Suppressor macrophage (primary cell): ENCODE results near the gene PIP4P1.

ENCODE experiments used
- DNase-seq, 4 experiments: peaks; one replicate each; pipeline ENCODE4 v3.0.0-alpha.2; 2020 to 2022

The PIP4P1 gene

DNA sequence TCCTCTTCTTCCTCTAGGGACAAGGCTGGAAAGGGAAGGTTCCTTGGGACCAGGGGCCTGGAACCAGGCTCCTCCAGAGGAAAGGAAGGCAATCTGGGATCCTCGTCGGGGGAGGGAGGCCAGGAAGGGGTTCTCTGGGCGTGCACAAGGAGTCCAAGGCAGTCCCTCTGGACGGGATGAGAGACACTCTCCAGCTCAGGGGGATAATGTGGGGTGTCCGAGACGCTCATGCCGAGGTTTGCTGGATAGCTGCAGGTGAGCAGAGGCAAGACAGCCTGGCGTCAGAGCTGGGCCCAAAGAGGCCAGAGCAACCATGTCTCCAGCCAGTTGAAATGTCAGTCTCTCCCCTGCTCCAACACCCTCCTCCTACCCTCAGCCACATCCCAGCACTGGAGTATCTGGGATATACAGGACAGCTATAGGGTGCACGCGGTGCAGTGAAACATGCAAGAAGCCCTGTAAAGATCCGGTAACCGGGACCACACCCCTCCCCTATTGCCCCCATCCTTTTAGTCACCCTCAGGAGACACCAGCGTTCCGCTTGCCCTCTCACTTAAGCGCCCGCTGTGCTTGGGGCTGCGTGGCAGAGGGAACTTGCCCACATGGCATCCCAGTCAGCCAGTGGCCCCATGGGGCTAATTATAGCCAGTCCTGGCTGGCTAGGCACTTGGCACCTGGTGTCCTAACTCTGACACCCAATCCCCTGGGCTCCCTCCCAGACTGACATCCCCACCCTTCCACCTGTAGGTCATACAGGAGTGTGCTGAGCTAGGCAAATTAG lies 25.5 kb downstream of the PIP4P1 start, which contains the start of gene KLHL33:
TSS of gene KLHL33 (minus strand) at position 585 of the 781 bp plus-strand sequence. CDS start at position 230, 355 bp downstream.
- no peak for DNase-seq

DNA sequence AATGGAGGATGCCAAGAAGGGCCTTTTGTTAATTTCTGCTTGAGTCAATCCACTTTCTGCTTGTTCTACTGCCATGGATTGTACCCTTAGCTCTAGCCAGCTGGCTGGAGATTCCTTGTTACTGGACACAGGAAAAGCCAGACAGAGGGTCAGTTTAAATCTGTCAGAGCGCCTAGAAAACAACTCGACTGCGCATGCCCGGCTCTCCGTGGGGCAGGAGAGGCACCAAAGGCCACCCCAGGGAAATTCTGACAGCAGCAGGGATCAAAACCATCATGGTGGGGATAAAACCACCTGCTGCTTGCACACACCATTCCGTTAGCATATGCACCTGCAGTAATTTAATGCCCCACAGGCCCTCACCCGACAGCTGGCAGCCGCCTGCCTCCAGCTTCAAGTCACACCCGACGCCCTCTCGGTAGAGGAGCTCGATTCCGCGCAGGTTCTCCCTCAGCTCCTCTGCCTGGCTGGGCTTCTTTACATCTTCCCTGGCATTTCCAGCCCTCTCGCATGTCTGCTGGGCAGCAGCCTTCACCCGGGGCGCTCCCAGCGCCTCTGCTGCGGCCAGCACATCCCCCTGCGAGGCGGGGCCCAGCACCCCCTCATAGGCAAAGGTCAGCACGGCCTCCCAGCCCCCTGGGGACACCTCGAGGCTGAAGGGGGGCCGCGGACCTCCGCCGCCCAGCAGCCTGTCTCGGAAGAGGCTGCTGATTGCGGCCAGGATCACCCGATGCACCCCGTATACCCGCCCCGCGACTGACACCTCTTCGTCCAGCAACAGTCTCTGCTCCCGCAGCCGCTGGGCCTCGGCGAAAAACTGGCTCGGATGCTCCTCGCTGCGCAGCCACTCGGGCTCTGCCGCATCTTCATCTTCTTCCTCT lies 26.3 kb downstream of the PIP4P1 start:
- DNase-seq = no peak

DNA sequence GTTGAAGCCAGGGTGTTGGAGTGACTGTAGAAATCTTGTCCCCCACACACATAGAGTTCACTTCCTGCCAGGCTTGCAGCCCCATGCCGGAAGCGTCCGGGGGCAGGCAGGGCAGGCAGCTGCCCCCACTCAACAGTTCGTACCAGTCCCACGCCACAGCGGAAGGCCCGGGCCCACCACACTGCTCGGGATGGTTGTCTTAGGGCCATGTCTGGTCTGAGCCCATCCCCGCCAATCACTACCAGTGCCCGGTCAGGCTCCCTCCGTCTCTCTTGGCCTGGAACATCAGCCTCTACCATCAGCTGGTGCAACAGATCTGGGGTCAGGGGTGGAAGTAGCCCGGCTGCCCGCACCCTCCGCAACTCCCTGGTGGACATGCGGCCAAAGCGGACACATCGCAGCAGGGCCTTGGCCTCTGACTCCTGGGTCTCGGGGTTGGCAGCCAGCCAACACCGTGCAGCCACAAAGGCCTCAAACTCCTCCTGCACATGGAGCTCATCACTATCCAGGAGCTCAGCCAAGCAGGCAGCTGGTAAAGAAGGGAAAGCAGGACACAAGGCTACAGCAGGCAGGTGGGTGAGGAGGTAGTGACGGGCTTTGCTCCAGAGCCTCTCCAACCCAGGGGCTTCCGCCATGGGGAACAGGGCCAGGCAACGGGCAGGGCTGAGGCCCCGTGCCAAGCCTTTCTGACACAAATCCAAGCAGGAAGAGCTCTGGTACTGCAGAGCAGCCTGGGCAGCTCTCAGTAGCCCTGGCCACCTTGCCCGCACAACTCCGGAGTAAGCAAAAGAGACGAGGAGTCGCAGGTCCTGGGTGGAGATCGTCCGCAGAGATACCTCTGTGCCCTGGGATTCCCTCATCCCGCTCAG lies 31.2 kb downstream of the PIP4P1 start:
- peak in 2 of 4 experiments; percentile 24 to 29 for DNase-seq

DNA sequence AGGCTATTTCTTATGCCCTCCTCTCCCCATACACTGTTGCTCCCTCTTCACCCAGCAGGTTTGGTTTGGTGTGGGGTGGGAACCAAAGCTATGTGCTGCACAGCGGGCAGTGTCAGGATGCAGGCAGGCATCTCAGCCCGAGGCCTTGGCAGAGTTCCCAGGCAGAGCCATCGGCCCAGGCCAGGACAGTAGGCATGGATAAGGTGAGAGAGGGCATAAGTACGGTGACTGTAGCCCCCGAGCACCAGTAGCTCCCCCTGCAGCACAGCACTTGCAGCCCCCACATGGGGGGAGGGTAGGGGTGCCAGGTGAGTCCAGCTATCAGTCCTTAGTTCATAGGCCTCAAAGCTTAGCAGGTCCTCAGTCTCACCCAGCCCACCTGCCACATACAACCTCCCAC lies 32.4 kb downstream of the PIP4P1 start:
- DNase-seq = peak in 1 of 4 experiments; percentile 9

DNA sequence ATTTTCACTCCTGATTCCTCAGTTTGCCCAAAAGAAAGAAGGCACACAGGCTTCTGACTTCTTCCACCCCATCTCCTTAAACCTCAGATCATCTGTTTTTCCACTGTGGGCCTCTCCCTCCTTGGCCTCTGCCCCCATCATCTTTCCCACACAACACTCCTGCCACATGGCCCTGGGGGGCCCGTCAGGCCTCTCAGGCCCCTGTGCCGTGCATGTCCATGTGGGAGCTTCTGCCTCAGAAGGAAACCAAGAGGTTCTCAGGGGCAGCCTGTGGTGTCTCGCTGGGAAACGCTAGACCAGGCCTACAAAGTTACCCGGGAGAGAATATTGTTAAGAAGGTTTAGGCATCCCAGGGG lies 33.2 kb downstream of the PIP4P1 start:
- peak in 1 of 4 experiments; percentile 13 for DNase-seq

DNA sequence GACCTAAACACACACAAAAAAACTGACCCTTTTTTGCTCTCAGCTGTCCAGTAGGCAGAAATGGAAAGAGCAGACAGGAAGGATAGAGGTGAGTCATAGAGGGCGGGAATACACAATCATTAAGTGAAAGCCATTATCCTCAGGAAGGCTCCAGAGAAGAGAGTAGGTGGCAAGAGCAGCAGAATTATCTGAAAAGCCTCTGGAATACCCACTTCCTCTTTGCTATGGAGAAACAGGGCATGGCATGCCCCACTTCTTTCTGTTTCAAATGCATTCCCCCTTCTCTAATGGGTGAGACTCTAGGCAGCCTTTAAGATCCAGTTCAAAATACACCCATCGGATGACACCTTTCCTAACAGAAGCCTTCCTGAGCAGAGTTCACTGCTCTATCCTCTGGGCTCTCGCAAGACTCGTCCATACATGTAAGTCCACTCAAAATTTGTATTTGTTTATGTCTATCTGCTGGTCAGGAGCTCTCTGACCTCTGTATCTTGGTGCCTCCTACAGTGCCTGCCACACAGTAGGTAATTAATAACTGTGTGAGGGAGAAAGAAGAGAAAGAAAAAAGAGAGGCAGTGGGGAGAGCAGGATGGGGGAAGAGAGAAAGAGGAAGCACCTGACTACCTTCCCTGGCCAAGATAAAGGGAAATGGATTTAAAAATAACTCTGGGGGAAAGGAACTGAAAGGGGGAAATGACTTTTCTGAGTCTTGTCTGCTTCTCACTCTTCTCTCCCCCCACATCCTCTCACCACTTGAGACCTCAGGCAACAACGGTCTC lies 33.8 kb downstream of the PIP4P1 start:
- DNase-seq = peak; percentile 72 to 91 (median 82)

DNA sequence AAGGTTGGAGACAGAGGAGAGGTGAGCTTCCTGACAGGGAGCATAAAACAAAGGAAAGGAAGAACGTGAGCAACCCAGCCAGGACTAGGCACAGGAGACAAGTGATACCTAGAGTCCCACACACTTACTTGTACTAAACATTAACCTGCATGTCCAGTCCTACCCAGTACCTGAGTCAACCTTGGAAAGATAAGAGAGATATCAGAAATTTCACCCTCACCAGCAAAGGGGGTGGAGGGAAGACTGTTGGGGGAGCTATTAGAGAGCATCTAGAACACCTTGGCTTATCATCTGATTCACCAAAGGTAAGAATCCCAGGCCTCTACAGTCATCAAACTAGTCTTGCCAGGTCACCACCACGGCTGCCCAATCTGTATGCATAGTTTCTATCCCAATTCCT lies 36.4 kb downstream of the PIP4P1 start:
- DNase-seq = no peak

DNA sequence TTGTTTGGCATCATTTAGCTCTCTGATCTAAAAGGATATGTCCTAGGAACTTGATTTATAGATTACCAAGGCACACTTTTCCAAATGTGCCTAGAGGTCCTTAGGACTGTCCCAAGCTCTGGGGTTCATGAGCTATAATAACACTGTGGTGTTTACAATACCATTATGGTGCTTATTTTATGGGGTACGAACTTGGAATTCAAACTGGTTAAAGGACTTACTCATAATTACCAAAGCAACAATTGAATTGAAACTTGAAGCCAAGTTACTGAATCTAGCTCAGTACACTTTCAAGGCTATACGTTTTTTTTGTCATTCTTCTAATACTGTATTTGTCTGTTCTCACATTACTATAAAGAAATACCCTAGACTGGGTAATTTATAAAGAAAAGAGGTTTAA lies 38.3 kb downstream of the PIP4P1 start:
- no peak for DNase-seq

DNA sequence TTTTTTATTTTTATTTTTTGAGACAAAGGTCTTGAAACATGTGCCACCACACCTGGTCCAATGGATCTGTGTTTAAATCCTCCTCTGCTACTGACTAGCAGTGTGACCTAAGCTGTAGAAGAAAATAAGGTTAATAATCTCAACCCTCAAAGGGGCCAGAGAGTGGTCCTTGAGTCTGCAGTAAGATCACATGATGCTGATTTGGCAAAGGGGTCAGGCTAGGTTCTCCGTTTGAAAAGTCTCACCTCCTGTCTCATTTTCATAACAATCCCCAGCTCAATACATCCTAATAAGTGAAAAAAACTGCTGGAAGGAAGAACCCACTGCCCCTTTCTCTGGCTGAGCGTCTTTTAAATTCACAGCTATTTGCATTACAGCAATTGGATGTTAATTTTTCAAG lies 40.0 kb downstream of the PIP4P1 start:
- DNase-seq = no peak

DNA sequence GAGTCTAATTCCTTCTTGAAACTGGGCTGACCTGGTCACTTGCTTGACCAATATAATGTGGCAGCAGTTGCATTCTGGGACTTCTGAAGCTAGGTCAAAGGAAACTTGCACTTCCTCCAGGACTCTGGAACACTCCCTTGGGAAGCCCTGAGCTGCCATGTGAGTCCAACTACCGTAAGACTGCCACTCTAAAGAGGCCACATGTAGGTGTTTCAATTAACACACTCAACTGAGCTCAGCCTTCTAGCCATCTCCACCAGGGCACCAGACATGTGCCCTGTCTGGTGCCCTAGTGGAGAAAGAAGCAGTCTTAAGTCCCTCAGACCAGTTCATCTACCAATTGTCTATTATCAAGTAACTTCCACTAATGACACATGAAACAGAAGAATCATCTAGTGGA lies 41.8 kb downstream of the PIP4P1 start:
- peak in 3 of 4 experiments; percentile 12 to 28 (median 27) for DNase-seq

DNA sequence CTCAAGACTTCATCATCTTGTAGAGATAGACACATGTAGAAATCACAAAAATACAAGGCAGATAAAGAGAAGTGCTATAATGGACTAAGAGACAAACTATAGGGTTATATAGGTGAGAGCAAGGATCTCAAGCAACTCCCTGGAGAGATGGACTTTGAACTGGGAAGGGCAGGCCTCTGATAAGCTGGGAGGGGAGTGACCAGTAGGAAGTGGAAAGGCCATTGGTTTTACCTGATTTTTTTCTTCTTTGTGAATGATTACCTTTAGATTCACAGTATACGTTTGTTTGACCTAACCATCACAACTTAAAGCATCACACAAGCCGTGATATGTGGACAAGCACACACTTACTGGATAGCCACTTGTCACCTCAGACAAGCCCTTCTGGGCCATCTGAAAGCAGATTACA lies 42.7 kb downstream of the PIP4P1 start:
- DNase-seq = no peak

DNA sequence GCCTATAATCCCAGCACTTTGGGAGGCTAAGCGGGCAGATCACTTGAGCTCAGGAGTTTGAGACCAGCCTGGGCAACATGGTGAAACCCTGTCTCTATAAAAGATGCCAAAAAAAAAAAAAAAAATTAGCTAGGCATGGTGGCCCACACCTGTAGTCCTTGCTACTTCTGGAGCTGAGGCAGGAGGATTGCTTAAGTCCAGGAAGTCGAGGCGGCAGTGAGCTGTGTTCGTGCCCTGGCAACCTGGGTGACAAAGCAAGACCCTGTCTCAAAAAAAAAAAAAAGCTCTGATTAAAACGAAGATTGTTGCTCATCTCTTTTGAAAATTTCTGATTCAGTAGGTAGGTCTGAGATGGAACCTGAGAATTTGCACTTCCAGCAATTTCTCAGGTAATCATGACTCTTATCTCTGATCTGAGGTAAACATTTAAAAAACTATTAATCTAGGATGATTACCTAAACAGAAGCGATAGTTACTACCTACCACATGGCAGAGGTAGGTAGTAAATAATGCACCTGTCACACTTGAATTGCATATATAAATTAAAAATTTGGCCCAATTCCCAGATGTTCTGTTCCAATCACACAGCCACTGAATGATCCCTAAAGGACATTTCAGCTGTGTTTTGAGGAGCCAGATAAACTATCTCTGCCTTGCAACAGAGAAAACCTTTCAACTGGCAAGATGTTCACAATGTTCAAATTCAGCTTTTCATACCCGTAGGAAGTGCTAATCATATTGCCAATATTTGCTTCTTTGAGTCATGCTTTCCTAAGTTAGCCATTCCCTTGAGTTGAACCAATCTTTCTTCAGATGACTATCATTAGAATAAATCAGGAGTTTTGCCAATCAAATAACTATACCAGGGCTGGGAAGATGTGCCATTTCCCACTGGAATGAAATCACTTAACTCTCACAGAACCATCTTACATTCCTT lies 43.7 kb downstream of the PIP4P1 start:
- DNase-seq = no peak

DNA sequence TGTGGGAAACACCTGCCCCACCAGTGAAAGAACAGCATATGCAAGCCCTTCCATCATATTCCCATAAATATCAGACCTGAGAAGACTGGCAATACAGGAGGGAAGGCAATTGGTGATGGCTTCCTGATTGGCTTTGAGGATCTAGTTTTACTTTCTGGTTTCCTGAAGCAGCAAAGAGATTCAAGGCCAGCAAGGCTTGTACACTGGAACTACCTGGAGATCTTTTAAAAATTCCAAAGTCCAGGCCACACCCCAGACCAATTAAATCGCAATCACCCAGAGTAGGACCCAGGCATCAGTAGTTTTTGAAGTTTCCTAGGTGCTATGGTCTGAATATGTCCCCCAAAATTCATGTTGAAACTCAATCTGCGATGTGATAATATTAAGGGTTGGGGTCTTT lies 45.0 kb downstream of the PIP4P1 start:
- no peak for DNase-seq

DNA sequence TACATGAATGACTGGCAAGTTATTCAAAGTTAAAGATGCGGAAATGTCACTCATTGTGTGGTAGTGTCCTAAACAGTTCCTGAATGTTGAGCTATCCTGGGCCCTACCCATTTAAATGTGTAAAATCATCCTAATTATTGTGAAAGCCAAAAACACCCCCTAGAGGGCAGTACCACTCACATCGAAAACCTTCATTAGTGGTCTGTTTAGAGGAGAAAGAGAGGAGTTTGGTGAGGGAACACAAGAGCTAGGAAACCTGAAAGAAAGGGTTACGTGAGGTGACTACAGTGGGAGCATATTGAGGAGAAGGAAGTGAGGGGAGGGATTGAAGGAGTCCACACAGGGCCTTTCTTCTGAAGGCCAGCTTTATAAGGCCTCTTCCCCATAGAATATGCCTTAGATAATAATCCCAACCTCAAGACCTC lies 45.4 kb downstream of the PIP4P1 start:
- peak; percentile 73 to 86 (median 78) for DNase-seq

DNA sequence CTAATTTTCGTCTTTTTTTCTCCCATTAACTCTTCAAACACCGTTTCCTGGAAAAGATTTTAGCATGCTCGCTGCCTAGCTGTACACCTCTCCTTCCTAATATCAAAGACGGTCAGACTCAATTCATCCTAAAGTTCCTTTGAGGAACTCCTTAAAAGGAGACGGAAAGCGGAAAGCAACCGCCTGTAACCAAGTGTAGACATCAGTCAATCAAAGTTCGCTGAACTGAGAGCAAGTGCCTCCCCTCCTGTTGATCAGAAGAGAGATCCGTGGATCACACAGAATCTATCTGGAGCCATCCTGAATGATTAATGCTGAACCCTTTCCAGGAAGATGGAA lies 47.5 kb downstream of the PIP4P1 start:
- DNase-seq = peak; percentile 40 to 71 (median 64)

DNA sequence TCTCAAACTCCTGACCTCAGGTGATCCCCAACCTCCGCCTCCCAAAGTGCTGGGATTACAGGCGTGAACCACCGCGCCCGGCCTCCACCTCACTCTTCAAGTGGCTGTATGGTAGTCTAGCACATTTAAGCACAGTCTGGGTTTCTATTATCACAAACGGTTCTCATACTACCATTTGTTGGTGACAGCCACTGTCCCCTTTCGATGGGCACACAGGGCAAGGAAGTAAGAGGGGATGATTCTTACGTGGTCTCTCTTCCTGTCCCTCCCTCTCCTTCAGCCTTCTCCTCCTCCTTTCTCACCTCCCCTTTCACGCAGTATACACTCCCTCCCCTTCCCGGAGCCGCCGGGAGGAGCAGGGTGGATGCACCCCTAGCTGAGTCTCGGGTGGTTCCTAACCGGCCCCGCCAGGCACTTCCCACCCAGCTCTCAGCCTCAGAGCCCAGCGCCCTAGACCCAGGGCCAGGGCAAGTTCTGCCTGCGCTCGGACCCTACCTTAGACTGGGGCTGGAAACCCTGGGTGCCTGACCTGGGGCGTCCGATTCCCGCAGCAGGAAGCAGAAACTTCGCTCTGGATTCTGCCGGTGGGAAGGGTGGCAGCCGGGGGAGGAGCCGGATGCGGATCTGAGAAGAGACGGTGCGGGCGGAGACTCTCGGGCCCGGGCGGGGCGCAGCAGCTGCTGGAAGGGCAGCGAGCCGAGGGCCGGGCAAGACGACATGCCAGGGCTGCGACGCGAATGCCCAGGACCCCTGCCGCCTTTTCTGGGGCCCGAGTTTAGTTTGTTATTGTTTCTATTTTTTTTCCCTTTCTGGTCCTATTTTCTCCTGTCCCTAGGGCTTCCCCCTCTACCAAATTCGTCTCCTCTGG lies 48.1 kb downstream of the PIP4P1 start, which contains the start of gene TEP1:
TSS of gene TEP1 (minus strand) at position 626 of the 868 bp plus-strand sequence. CDS start 5,062 bp downstream, outside the sequence.
- DNase-seq = peak; percentile 85 to 95 (median 91)

DNA sequence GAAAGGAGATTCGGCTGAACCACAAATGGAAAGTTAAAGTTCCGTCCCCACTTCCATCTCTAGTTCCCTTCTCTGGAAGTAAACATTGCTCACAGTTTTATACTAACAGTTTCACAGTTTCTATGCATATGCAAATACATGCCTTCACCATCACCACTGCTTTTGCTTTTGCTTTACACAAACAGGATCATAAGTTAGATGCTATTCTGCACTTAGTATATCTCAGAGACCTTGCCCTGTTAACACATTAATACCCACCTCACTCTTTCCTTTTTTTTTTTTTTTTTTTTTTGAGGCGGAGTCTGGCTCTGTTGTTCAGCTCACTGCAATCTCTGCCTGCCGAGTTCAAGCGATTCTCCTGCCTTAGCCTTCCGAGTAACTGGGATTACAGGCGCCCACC lies 48.8 kb downstream of the PIP4P1 start:
- peak in 3 of 4 experiments; percentile 8 to 45 (median 40) for DNase-seq

DNA sequence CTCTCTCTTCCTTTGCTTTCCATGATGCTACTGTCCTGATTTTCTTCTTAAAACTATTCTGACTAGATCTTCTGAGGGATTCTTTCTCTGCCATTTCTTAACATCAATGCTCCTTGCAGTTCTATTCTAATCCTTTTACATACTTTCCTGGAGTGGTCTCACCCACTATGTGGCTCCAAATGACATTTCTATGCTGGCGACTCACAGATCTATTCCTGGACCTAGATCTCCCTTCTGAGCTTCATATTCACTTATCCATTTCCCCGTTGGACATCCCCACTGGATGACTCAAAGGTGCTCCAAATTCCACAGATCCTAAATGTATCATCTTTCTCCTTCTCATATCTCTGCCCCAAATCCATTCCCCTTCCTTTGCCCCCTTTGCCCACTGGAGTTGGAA lies 52.0 kb downstream of the PIP4P1 start:
- DNase-seq = no peak
